Measurements from ENCODE around the gene KCNJ15. TPM values are rescaled to one million over a fixed set of nuclear protein-coding genes. Genes with fewer than 3 reads are reported as not detected.

Gene KCNJ15
- total and polyA plus RNA-seq, 2 experiments from 2014 or later, result not detected

DNA sequence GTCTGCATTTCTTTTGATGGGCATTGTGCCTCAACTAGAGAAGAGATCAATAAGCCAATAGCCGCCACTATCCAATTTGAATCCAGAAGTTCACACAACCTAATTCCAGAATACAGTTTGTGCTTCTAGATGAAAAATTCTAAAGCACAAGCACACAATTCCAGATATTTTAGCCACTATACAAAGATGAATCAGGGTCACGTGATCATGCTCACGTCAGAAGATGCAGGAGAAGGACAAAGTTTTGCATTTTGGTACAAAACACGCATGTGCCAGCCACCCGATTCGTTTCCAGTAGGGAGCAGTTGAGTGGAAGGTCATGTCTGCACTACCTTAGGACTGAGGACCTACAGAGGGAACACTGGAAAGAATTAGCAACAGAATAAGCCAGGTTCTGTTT is 3.6 kb downstream of the KCNJ15 start:
- Histone ChIP-seq H3K79me2 (replicated peaks; ENCODE audit: insufficient read depth) (no peaks in the 10 kb centered on the region), H3K27me3 (ENCODE audit: insufficient read depth) (no peaks in the 10 kb centered on the region), H3K9me2 (ENCODE audit: insufficient read depth) (peaks cover 4% of the 10 kb centered on the region; the same call in 1 of the 2 replicates), H3K4me1 (ENCODE audit: insufficient read depth) (no peaks in the 10 kb centered on the region), H4K20me1 (replicated peaks; ENCODE audit: insufficient read depth) (no peaks in the 10 kb centered on the region), H3K36me3 (ENCODE audit: insufficient read depth) (no peaks in the 10 kb centered on the region), H2AFZ (0 out of 2 replicates have a peak overlapping the region, but pooled peaks have one; percentile 59), H3K4me3 (no peak overlapping the region), H3K4me2 (no peak overlapping the region), H3F3A (replicated peaks; ENCODE audit: low read depth) (no peaks in the 10 kb centered on the region), H3K27ac (ENCODE audit: low read depth) (no peak overlapping the region)
- Mint-ChIP-seq H3K9me3 (no peaks in the 10 kb centered on the region), H3K4me1 (peaks cover 5% of the 10 kb centered on the region; the same call in 2 of the 3 replicates), H3K27ac (no peak overlapping the region), H3K4me3 (no peak overlapping the region), H3K27me3 (ENCODE audit: insufficient read depth, low read depth, poor library complexity) (peaks cover 4% of the 10 kb centered on the region), H3K36me3 (ENCODE audit: low read depth) (no peaks in the 10 kb centered on the region)
- TF ChIP-seq, protein P1, sequence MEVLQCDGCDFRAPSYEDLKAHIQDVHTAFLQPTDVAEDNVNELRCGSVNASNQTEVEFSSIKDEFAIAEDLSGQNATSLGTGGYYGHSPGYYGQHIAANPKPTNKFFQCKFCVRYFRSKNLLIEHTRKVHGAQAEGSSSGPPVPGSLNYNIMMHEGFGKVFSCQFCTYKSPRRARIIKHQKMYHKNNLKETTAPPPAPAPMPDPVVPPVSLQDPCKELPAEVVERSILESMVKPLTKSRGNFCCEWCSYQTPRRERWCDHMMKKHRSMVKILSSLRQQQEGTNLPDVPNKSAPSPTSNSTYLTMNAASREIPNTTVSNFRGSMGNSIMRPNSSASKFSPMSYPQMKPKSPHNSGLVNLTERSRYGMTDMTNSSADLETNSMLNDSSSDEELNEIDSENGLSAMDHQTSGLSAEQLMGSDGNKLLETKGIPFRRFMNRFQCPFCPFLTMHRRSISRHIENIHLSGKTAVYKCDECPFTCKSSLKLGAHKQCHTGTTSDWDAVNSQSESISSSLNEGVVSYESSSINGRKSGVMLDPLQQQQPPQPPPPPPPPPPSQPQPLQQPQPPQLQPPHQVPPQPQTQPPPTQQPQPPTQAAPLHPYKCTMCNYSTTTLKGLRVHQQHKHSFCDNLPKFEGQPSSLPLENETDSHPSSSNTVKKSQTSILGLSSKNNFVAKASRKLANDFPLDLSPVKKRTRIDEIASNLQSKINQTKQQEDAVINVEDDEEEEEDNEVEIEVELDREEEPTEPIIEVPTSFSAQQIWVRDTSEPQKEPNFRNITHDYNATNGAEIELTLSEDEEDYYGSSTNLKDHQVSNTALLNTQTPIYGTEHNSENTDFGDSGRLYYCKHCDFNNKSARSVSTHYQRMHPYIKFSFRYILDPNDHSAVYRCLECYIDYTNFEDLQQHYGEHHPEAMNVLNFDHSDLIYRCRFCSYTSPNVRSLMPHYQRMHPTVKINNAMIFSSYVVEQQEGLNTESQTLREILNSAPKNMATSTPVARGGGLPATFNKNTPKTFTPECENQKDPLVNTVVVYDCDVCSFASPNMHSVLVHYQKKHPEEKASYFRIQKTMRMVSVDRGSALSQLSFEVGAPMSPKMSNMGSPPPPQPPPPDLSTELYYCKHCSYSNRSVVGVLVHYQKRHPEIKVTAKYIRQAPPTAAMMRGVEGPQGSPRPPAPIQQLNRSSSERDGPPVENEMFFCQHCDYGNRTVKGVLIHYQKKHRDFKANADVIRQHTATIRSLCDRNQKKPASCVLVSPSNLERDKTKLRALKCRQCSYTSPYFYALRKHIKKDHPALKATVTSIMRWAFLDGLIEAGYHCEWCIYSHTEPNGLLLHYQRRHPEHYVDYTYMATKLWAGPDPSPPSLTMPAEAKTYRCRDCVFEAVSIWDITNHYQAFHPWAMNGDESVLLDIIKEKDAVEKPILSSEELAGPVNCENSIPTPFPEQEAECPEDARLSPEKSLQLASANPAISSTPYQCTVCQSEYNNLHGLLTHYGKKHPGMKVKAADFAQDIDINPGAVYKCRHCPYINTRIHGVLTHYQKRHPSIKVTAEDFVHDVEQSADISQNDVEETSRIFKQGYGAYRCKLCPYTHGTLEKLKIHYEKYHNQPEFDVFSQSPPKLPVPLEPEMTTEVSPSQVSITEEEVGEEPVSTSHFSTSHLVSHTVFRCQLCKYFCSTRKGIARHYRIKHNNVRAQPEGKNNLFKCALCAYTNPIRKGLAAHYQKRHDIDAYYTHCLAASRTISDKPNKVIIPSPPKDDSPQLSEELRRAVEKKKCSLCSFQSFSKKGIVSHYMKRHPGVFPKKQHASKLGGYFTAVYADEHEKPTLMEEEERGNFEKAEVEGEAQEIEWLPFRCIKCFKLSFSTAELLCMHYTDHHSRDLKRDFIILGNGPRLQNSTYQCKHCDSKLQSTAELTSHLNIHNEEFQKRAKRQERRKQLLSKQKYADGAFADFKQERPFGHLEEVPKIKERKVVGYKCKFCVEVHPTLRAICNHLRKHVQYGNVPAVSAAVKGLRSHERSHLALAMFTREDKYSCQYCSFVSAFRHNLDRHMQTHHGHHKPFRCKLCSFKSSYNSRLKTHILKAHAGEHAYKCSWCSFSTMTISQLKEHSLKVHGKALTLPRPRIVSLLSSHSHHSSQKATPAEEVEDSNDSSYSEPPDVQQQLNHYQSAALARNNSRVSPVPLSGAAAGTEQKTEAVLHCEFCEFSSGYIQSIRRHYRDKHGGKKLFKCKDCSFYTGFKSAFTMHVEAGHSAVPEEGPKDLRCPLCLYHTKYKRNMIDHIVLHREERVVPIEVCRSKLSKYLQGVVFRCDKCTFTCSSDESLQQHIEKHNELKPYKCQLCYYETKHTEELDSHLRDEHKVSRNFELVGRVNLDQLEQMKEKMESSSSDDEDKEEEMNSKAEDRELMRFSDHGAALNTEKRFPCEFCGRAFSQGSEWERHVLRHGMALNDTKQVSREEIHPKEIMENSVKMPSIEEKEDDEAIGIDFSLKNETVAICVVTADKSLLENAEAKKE (CRISPR knock-in tag; IDR thresholded peaks at IDR 0.05), result no peak
- TF ChIP-seq POLR2AphosphoS5 (IDR thresholded peaks at IDR 0.05; ENCODE audit: low read depth) (no peak), EZH2phosphoT487 (IDR thresholded peaks at IDR 0.05; ENCODE audit: unreplicated experiment) (no peak), JUNB (IDR thresholded peaks at IDR 0.05; ENCODE audit: unreplicated experiment) (no peak), ETS1 (IDR thresholded peaks at IDR 0.05) (no peak), REST (IDR thresholded peaks at IDR 0.05; ENCODE audit: unreplicated experiment) (no peak), EZH2 (IDR thresholded peaks at IDR 0.05; ENCODE audit: low read depth, unreplicated experiment) (no peak), ZNF114 (CRISPR knock-in tag; IDR thresholded peaks at IDR 0.05) (no peak)
- ATAC-seq (no peak), DNase-seq (ENCODE audit: low spot score) (no peak)

Data from GM23338 (cell line).